Placental pericyte (primary cell): ENCODE measurements around the gene EDAR. TPM values are rescaled to one million over a fixed set of nuclear protein-coding genes. Genes with fewer than 3 reads are reported as not detected.

Experiments used
- small RNA-seq: library from RNA; depleted of rRNA; stranded (forward); fragments of <200 nt; gene quantifications from one replicate; pipeline ENCODE3, GENCODE V24; 2012; ENCODE audit warnings: low replicate concordance
- total RNA-seq: library from RNA; depleted of rRNA; stranded (reverse); fragments of >200 nt; gene quantifications from 2 replicates; pipeline ENCODE4 v1.2.3, GENCODE V29; 2012

Gene EDAR
- total RNA-seq = not detected in 2 replicates

DNA sequence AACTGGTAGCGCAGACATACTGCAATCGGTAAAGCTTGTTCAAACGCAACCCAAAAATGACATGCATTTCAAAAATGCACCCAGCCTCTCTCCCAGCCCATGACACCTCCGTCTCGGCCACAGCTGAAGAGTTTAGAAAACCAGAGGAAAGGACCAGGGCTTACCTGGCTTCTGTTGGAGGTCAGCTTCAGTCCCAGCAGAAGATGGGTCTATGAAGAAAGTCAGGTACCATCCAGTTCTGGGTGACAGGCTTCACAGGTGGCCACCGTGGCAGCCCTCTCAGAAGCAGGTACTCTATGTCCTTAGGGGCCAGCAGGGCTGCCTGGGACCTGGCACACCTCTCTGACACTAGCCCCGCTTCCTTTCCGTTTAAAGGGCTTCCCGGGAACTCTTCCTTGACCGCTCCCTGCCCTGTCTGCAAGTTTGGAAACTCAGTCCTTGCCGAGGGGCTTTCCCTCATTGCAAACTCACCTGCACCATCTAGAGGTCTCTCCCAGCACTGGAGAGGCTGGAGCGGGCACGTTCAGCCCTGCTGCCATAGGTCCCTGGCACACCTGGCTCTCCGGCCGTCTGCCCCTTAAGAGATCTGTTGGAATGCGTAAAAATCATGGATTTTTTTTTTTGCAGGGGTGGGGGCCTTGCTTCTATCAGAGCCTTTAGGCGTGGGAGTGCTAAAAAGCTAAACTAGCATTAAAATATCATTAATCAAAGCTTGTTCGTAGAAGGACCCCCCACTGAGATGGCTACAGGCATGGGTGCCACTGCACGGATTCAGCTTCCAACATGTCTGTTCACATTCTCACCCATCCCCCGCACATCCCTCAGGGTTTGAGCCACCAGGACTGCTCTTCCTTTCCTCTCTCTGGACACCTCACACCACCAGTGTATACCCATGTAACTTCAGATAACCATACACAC lies at the start of gene EDAR:
EDAR (minus strand) TSS at position 425 of the 918 bp plus-strand sequence. CDS start 58,206 bp downstream, outside the sequence.

Small RNAs within 50 kb of the gene (small RNA-seq; reads per million reads assigned to genes)
- gene AC073415.1 = not detected

Other genes starting within 250 kb of the EDAR start
- gene CCDC138, start 202.4 kb downstream of the EDAR start, total RNA-seq = 3.3 and 6.6 TPM in 2 replicates
- gene SH3RF3, start 140.0 kb upstream of the EDAR start, total RNA-seq = 11.6 and 32.4 TPM in 2 replicates